ENCODE measurements around the gene ALK.

DNA sequence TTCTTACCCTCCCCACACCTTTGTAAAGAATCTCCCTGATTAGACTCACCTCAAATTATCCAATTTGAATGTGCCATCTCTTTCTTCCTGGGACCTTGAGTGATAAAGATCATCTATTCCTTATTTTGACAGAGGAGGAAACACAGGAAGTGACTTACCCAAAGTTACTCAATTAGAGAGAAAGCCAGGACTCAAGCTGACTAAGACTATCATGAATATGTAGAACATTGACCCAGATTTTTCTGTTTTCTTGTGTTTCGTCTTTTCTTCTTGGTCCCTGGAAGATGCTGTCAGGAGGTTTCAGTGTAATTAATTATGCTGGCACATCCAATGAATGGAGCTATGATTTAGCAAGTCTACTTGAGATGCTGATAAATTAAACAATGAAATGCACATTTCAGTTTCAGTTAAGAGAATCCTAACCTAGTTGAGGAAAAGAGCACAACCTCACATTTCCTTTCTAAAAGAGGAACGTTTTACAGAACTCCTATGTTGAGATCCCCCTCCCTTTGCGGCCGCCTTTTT, 425.8 kb downstream of the ALK start:
- TF ChIP-seq CTCF (conservative IDR thresholded peaks at IDR 0.05) = no peak
- TF ChIP-seq ZFX (IDR thresholded peaks at IDR 0.05) = no peak
